ENCODE measurements around the gene FARP1.

FARP1 gene

GRCh38 chr13:98353750-98354149 is 210.9 kb downstream of the FARP1 start:
- TF ChIP-seq POLR2AphosphoS5 (IDR thresholded peaks at IDR 0.05; ENCODE audit: low read depth, low read length): no peak
- no peak for TF ChIP-seq FOXP2 (optimal IDR thresholded peaks at IDR 0.05; ENCODE audit: borderline replicate concordance, extremely low read depth, extremely low read length, insufficient read depth)
- TF ChIP-seq, protein P1, sequence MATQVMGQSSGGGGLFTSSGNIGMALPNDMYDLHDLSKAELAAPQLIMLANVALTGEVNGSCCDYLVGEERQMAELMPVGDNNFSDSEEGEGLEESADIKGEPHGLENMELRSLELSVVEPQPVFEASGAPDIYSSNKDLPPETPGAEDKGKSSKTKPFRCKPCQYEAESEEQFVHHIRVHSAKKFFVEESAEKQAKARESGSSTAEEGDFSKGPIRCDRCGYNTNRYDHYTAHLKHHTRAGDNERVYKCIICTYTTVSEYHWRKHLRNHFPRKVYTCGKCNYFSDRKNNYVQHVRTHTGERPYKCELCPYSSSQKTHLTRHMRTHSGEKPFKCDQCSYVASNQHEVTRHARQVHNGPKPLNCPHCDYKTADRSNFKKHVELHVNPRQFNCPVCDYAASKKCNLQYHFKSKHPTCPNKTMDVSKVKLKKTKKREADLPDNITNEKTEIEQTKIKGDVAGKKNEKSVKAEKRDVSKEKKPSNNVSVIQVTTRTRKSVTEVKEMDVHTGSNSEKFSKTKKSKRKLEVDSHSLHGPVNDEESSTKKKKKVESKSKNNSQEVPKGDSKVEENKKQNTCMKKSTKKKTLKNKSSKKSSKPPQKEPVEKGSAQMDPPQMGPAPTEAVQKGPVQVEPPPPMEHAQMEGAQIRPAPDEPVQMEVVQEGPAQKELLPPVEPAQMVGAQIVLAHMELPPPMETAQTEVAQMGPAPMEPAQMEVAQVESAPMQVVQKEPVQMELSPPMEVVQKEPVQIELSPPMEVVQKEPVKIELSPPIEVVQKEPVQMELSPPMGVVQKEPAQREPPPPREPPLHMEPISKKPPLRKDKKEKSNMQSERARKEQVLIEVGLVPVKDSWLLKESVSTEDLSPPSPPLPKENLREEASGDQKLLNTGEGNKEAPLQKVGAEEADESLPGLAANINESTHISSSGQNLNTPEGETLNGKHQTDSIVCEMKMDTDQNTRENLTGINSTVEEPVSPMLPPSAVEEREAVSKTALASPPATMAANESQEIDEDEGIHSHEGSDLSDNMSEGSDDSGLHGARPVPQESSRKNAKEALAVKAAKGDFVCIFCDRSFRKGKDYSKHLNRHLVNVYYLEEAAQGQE (IDR thresholded peaks at IDR 0.05; ENCODE audit: insufficient read depth in 1 of 2, low read depth in 2 of 2, low read length in 2 of 2): no peak
- no peak for TF ChIP-seq SIN3A (IDR thresholded peaks at IDR 0.05; ENCODE audit: borderline replicate concordance, insufficient read depth, low read length)
- no peak for TF ChIP-seq TAF1 (IDR thresholded peaks at IDR 0.05; ENCODE audit: borderline replicate concordance, insufficient read depth, low read length)

DNA sequence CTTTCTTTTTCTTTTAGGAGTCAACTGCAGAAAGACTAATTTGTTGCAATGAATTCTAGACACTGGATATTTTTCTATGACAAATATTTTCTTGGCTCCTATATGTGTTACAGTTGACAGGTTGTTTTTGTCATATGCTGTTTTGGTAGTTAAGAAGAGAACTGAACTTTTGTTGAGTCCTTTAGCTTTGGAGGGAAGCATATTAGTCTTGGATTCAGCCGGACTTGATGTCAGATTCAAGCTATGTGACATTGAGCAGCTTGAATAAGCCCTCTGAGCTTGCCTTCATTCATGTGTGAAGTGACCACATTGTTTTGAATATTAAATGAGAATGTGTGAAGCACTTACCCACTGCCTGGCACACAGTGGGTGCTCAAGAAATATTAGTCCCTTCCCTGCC is 216.0 kb downstream of the FARP1 start:
- no peak for TF ChIP-seq POLR2AphosphoS5 (IDR thresholded peaks at IDR 0.05; ENCODE audit: low read depth, low read length)
- TF ChIP-seq TAF1 (IDR thresholded peaks at IDR 0.05; ENCODE audit: borderline replicate concordance, insufficient read depth, low read length): no peak
- TF ChIP-seq FOXP2 (optimal IDR thresholded peaks at IDR 0.05; ENCODE audit: borderline replicate concordance, extremely low read depth, extremely low read length, insufficient read depth): no peak
- TF ChIP-seq, protein P1 (IDR thresholded peaks at IDR 0.05; ENCODE audit: insufficient read depth in 1 of 2, low read depth in 2 of 2, low read length in 2 of 2): no peak
- no peak for TF ChIP-seq SIN3A (IDR thresholded peaks at IDR 0.05; ENCODE audit: borderline replicate concordance, insufficient read depth, low read length)

GRCh38 chr13:98360545-98360944 is 217.7 kb downstream of the FARP1 start:
- TF ChIP-seq FOXP2 (optimal IDR thresholded peaks at IDR 0.05; ENCODE audit: borderline replicate concordance, extremely low read depth, extremely low read length, insufficient read depth) (no peak), TAF1 (IDR thresholded peaks at IDR 0.05; ENCODE audit: borderline replicate concordance, insufficient read depth, low read length) (no peak), SIN3A (IDR thresholded peaks at IDR 0.05; ENCODE audit: borderline replicate concordance, insufficient read depth, low read length) (no peak), POLR2AphosphoS5 (IDR thresholded peaks at IDR 0.05; ENCODE audit: low read depth, low read length) (no peak)
- TF ChIP-seq, protein P1 (IDR thresholded peaks at IDR 0.05; ENCODE audit: insufficient read depth in 1 of 2, low read depth in 2 of 2, low read length in 2 of 2): no peak

- TF ChIP-seq, protein P1 (IDR thresholded peaks at IDR 0.05; ENCODE audit: insufficient read depth in 1 of 2, low read depth in 2 of 2, low read length in 2 of 2): no peak
- no peak for TF ChIP-seq POLR2AphosphoS5 (IDR thresholded peaks at IDR 0.05; ENCODE audit: low read depth, low read length)
- TF ChIP-seq SIN3A (IDR thresholded peaks at IDR 0.05; ENCODE audit: borderline replicate concordance, insufficient read depth, low read length): no peak
- no peak for TF ChIP-seq TAF1 (IDR thresholded peaks at IDR 0.05; ENCODE audit: borderline replicate concordance, insufficient read depth, low read length)
- no peak for TF ChIP-seq FOXP2 (optimal IDR thresholded peaks at IDR 0.05; ENCODE audit: borderline replicate concordance, extremely low read depth, extremely low read length, insufficient read depth)
These were observed 220.4 kb downstream of the FARP1 start for GRCh38 chr13:98363326-98363725.

GRCh38 chr13:98364179-98364578 is 221.3 kb downstream of the FARP1 start:
- TF ChIP-seq TAF1 (IDR thresholded peaks at IDR 0.05; ENCODE audit: borderline replicate concordance, insufficient read depth, low read length): no peak
- TF ChIP-seq, protein P1 (IDR thresholded peaks at IDR 0.05; ENCODE audit: insufficient read depth in 1 of 2, low read depth in 2 of 2, low read length in 2 of 2): no peak
- TF ChIP-seq POLR2AphosphoS5 (IDR thresholded peaks at IDR 0.05; ENCODE audit: low read depth, low read length): no peak
- TF ChIP-seq SIN3A (IDR thresholded peaks at IDR 0.05; ENCODE audit: borderline replicate concordance, insufficient read depth, low read length): no peak
- TF ChIP-seq FOXP2 (optimal IDR thresholded peaks at IDR 0.05; ENCODE audit: borderline replicate concordance, extremely low read depth, extremely low read length, insufficient read depth): no peak

All from PFSK-1 (cell line).